Measurements from ENCODE around the gene RHOF.
A peak's percentile ranks its signal among the peaks of the same experiment; 100 is the strongest.

Gene RHOF

DNA sequence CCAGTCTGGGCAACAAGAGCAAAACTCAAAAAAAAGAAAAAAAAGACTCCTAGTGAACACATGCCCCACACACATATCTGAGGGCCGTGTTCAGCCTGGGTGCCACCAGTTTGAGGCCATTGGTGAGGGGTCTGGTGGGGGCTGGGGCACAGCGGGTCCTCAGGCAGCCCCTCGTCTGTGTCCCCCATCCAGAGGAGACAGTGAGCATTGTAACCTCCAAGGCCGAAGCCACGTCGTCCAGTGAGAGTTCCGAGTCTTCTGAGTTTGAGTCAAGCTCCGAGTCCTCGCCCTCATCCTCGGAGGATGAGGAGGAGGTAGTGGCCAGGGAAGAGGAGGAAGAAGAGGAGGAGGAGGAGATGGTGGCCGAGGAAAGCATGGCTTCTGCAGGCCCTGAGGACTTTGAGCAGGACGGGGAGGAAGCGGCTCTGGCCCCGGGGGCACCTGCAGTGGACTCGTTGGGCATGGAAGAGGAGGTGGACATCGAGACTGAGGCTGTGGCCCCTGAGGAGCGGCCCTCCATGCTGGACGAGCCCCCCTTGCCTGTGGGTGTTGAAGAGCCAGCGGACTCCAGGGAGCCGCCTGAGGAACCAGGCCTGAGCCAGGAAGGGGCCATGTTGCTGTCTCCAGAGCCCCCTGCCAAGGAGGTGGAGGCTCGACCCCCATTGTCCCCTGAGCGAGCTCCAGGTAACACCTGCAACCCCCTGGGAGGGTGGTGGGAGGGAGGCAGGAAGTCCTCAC lies 25.9 kb upstream of the RHOF start:
- DNase-seq = no peak

DNA sequence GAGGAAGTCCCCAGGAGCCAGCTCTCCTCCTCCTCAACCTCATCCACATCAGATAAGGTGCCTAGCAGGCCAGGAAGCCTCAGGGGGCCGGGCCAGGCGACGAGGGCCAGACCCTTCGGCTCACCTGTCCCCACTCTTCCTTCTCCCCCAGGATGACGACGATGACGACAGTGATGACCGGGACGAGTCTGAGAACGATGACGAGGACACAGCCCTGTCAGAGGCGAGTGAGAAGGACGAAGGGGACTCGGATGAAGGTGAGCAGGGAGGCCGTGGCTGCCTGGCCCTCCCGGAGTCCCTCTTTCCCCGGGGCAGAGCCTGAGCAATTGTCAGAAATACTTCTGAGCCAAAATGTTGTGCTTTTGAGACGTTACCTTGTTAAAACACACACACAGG lies 24.2 kb upstream of the RHOF start:
- no peak for DNase-seq

DNA sequence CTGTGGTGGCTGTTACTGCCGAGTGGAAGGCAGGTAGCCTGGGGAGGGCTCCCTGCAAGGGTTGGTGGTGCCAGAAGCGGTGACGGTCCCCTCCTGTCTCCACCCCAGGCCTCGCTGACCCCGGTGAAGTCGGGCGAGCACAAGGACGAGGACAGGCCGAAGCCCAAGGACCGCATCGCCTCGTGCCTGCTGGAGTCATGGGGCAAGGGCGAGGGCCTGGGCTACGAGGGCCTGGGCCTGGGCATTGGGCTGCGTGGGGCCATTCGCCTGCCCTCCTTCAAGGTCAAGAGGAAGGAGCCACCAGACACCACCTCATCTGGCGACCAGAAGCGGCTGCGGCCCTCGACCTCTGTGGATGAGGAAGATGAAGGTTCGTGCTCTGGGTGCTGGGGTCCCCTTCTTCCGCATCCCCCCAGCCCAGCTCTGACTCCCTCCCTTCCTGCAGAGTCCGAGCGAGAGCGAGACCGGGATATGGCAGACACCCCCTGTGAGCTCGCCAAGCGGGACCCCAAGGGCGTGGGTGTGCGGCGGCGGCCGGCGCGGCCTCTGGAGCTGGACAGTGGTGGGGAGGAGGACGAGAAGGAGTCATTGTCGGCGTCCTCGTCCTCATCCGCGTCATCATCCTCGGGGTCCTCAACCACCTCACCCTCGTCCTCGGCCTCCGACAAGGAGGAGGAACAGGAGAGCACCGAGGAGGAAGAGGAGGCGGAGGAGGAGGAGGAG lies 23.6 kb upstream of the RHOF start:
- no peak for DNase-seq

DNA sequence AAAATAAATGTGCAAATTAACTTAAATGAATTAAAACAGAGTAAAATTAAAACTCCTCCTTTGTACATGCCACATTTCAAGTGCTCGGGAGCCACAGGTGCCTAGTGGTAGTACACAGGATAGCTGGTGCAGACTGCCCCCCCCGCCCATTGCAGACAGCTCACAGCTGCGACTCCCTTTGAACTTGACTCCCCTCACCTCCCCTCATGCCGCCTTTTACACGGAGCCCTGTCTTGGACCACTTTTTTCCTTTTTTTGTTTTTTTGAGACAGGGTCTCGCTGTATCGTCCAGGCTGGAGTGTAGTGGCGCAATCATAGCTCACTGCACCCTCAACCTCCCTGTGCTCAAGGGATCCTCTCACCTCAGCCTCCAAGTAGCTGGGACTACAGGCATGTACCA lies 21.8 kb upstream of the RHOF start:
- no peak for DNase-seq

DNA sequence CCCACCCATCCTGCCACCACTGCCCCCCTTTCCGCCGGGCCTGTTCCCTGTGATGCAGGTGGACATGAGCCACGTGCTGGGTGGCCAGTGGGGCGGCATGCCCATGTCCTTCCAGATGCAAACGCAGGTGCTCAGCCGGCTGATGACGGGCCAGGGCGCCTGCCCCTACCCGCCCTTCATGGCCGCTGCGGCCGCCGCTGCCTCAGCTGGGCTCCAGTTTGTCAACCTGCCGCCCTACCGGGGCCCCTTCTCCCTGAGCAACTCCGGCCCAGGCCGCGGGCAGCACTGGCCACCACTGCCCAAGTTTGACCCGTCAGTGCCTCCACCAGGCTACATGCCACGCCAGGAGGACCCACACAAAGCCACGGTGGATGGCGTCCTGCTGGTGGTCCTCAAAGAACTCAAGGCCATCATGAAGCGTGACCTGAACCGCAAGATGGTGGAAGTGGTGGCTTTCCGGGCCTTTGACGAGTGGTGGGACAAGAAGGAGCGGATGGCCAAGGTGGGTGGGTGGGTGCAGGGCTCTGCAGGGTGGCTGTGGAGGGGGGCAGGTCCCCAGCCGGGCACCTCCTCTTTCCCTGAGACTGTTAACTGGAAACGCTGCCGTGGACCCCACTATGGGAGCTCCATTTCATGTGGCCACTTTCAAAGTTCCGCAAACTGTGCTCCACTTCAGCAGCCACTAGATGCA lies 21.1 kb upstream of the RHOF start:
- no peak for DNase-seq

DNA sequence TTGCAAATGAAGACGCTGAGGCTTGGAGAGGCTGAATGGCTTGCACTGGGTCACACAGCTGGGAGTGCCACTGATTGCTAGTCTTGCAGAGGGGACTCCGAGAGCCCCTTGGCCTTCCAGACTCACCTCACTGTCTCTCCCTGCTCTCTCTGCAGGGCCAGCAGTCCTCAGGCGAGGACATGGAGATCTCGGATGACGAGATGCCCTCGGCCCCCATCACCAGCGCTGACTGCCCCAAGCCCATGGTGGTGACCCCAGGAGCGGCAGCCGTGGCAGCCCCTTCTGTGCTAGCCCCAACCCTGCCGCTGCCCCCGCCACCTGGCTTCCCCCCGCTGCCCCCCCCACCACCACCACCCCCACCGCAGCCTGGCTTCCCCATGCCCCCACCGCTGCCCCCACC lies 20.5 kb upstream of the RHOF start:
- DNase-seq = no peak

DNA sequence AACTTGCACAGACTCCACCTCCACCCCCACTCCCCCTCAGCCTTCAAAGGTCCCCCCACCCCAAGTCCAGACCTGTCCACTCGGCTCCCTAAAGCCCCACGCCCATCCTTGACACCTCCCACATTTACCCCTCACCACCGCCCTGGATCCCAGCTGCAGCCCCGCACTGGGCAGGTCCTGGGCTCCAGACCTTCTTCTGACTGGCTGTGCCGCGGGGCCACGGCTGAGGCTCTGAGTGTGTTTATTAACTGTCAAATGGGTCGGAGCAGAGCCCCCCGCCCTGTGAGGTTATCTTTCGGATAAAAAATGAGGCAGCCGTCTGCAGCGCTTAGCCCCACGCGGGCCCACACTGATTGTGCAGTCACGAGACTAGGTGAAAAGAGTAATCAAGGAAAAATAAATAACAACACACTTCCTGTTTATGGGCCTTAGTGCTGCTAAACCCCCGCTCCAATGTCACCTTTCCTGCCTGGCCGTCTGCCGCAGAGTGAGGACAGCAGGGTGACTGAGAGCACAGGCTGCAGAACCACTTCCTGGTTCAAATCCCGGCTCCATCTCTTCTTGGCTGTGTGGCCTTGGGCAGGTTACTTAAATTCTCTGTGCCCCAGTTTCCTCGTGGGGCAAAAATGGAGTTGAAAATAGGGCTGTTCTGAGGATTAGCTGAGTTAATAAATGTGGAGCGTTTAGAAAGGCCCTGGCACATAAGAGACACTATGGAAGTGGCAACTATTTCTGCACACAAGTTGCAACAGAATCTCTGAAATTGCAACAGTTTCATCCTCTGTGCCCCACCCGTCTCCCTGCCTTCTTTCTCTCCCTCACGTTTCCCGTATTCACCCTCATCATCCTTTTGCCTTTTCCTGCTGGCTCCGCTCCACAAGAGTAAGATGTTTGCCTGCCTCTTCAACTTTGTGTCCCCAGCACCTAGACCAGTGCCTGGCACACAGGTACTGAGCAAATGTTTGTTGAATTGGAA lies 19.7 kb upstream of the RHOF start:
- no peak for DNase-seq

DNA sequence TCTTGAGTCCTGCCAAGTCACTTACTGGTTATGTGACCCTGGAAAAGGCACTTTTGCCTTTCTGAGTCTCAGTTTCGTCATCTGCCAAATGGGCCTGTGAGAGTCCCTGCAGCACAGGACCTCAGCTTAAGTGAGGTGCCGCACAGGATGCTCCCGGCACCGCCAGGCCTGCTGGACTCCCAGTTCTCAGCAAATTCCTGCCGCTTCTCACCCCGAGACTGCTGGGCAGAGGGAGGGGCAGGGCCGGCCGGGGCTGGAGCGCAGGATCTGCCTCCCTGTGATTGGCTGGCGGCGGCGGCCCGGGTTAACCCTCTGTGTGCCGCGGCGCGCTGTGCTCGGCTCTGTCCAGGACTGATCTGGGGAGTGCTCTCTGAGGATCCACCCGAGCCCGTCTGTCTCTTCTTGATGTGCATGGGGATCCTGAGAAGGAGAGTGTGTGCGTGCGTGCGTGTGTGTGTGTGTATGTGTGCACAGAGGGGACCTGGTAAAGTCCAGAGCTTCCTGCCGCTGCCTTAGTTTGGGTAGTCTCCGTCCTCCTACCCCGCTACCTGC lies 18.9 kb upstream of the RHOF start:
- no peak for DNase-seq

DNA sequence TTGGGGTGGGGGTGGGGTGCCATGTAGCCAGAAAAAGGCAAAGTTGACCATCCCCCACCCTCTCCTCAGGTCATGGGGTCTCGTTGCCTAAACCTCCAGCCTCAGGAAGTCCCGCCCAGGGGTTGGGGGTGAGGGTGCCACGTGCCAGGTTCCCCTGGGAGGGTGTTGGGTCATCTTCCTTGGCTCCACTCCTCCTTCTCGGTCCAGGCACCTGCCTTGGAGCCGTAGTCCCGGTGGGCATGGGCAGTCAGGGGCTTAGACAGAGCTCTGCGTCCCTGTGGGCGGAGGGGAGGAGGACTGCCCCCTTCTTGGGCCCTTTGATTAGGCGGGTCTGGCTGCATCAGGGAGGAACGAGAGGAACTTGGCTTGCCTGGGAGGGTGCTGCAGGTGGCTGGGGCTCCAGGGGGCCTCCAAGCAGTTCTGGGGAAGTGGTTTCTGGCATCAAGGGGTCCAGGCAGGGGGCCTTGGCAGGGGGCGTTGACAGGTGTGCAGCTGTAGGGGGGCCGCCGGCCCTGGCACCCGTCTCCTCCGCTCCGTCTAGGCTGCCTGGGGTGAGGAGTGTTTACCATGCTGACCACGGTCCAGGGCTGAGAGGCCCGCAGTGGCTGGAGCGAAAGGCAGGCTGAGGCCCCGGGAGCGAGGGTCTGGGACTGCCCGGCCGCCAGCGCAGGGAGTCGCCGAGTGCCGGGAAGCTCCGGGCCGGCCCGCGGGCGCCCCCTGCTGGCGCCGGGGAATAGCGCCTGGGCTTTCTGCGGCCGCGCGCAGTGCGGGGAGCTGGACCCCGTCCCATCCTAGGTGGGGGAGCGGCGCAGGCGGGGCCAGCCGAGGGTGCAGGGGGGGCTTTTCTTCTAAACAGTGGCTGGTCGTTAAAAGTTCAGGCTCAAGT lies 18.2 kb upstream of the RHOF start:
- DNase-seq = peak; percentile 28

DNA sequence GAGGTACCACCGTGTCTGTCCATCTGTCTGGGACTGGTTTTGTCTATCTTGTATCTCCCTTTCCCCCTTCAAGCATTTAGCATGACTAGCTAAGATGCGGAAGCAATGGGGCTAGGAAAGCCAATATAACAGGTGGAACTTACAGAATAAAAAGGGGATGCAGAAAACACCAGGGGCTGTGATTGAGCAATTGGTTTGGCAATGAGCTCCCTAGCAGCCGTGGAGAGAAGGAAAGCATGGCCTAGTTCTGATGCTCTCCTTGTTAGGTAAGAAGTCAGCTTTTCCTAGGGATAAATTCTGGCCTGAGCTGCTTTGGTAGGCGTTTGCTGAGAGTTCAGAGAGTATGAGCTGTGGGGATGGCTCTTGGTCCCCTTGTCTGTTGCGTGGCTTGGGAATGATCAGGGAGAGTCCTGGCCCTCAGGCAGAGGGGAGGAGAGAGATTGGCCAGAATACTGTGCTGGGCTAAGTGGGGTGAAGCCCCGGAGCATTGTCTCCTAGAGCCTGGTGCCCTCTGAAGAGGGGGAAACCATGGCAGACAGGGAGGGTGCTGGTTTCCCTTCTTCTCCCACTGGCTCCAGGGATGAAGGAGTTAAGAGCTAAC lies 17.4 kb upstream of the RHOF start:
- no peak for DNase-seq

DNA sequence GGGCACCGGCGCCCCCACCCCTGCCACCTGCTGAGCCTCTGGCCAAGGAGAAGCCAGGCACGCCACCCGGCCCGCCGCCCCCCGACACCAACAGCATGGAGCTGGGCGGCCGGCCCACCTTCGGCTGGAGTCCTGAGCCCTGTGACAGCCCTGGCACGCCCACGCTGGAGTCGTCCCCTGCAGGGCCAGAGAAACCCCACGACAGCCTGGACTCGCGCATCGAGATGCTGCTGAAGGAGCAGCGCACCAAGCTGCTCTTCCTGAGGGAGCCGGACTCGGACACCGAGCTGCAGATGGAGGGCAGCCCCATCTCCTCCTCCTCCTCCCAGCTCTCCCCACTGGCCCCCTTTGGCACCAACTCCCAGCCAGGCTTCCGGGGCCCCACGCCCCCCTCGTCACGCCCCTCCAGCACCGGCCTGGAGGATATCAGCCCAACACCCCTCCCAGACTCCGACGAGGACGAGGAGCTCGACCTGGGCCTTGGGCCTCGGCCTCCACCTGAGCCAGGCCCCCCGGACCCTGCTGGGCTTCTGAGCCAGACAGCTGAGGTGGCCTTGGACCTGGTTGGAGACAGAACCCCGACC lies 16.8 kb upstream of the RHOF start:
- DNase-seq = no peak

DNA sequence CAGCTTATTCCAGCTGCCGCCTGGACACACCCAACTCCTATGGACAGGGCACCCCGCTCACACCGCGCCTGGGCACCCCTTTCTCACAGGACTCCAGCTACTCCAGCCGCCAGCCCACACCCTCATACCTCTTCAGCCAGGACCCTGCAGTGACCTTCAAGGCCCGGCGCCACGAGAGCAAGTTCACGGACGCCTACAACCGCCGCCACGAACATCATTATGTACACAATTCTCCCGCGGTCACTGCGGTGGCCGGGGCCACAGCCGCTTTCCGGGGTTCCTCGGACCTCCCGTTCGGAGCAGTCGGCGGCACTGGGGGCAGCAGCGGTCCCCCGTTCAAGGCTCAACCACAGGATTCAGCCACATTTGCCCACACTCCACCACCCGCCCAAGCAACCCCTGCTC lies 16.2 kb upstream of the RHOF start:
- no peak for DNase-seq

DNA sequence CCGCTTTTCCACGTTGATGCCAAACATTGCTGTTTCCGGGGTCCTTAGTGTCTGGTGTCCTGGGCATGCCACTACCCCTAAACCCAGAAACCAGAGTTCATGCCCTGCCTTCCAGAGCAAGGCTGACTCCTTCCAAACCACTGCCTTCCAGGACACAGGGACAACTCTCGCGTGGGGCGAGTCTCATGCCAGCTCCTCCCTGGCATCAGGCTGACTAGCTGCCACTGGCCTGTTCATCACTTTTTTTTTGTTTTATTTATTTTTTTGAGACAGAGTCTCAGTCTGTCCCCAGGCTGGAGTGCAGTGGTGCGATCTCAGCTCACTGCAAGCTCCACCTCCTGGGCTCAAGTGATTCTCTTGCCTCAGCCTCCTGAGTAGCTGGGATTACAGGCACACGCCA lies 15.1 kb upstream of the RHOF start:
- DNase-seq = no peak

DNA sequence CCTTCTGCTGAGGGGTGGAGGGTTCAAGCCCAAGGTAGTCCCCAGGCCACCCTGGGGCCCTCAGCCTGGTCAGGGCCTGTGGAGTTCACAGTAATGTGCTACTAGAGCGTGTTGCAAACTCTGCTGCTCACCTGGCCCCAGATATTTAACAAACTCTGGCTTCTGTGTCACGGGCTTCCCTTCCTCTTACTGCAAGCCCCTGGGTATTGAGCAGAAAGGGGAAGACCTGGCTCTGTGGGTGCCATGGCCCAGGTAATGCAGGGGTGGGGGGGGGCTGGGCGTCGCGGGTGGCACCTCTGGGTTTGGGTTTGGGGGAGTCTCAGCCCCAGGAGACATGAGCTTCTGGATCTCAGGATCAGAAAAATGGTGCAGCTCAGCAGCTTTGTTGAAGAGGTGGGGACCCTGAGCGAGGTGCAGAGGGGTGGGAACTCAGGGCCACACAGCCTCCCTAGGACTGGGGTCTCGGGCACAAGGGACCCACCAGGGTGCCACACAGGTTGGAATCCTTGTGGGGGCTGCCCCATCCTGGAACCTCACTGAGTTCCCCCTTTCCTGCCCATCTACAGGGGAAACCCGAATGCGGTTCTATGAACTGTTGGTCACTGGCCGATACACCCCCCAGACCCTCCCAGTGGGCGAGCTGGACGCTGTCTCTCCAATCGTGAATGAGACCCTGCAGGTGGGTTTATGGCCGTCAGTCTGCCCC lies 14.3 kb upstream of the RHOF start:
- DNase-seq = no peak

DNA sequence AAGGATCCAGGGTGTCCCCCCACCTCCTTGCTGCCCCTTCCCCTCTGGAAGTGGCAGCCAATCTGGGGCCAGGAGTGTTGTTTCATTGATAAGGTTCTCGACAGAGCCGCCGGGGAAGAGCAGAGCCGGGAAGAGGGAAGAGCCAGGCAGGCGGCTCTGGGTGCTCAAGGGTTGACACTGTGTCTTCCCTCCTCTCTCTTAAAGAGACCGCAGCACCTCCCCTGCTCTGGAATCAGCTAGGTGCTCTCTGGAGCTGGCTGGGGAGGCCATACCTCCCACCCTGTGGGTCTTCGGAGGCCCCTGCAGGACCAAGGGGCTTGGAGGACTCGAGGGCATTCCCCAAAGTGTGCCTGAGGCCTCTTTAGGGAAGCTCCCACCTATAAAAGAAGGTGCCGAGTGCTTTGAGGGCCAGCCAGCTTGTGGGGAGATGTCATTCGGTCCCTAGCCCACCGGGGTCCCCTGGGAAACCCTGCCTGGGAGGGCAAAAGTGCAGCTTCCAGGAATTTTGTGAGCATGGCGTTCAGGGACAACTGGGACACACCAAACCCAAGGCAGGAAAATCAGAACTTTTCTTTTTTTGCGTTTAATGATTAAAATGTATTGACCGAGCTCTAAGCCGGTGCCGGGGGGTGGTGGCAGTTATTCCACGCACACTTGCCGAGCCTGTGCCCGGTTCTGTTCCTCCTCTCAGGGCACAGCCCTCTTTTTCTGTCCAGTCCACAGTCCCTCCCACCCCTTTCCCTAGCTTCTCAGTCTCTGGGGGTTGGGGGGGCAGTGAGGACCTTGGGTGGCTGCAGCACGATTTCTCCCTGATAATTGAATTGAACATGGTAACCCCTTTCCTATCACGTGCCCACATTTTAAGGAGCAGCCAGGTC lies 13.3 kb upstream of the RHOF start:
- DNase-seq = no peak

DNA sequence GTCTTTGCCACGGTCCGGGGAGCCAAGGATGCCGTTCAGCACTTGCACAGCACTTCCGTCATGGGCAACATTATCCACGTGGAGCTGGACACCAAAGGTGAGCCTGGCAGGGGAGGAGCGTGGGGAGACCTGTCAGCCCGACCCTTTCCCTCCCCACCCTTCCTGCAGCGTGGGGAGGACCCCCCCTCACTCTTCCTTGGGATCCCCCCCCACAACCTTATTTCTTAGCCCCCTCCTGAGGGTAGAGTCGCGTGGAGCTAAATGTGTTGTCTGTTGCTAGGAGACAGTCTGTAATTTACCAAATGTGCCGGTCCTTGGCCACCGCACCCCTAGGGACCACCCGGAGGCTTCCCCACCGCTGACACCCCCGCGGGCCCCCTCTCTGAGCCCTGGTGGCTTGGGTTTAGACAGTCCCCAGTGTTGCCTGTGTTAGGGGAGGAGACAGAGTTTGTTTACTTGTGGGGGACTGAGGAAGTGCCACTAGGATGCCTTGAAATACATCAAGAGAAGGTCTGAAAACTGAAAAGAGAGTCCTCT lies 12.6 kb upstream of the RHOF start:
- no peak for DNase-seq

DNA sequence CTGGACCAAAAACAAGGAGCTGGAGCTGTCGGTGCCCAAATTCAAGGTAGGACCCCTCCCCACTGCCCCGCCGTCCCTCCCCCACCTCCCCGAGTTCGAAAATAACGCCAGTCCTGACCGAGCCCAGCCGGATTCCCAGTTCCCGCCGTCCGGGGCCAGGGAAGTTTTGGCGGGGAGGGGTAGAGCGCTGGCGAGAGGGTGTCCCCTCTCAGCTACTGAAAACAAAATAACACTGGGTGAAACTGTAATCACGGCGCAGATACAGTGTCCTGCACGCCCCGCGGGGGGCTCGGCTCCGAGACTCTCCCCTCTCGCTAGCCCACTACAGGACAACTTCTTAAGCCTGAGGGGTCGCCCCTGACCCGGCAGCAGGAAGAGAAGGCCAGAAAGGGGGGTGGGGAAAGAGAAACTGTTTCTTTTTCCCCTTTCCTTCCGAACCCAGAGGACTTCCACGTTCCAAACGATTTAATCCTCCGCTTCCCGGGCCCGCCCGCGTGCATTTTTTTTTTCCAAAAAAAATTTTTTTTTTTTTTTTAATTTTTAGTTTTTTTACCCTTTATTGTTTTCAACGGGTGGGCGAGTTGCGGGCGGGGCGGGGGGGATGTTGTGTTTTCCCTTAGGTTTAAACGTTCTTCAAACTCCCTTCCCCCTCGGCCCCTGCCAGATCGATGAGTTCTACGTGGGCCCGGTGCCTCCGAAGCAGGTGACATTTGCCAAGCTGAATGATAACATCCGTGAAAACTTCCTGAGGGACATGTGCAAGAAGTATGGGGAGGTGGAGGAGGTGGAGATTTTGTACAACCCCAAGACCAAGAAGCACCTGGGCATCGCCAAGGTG lies 11.9 kb upstream of the RHOF start:
- peak; percentile 23 for DNase-seq

All from NCI-H2171 (cell line).